Hematopoietic multipotent progenitor cell treated with erythropoietin and hydrocortisone succinate and interleukin-3 and kit ligand, for 17 days (in vitro differentiated cells): ENCODE data around the gene PTPRQ.

Experiments used
- DNase-seq: peaks from one replicate; pipeline ENCODE4 v3.0.0-alpha.2; 2015; ENCODE audit warnings: low spot score

PTPRQ gene

GRCh38 chr12:80702889-80703805 lies 259.1 kb downstream of the PTPRQ start:
- DNase-seq = no peak

GRCh38 chr12:80704420-80704819 lies 260.4 kb downstream of the PTPRQ start:
- DNase-seq = no peak

- no peak for DNase-seq
These were observed 263.2 kb downstream of the PTPRQ start, which contains the start of gene MYF6 for GRCh38 chr12:80707126-80707829. TSS of gene MYF6 (plus strand) at chr12:80707634. CDS start at chr12:80707720, 86 bp downstream.

GRCh38 chr12:80707830-80708258 lies 263.8 kb downstream of the PTPRQ start:
- no peak for DNase-seq

- DNase-seq = no peak
These were observed 264.4 kb downstream of the PTPRQ start for GRCh38 chr12:80708259-80708974.

- DNase-seq = no peak
These were observed 264.9 kb downstream of the PTPRQ start for GRCh38 chr12:80708975-80709328.

- no peak for DNase-seq
These were observed 266.0 kb downstream of the PTPRQ start for GRCh38 chr12:80709811-80710726.

GRCh38 chr12:80710727-80711449 lies 266.9 kb downstream of the PTPRQ start:
- DNase-seq = no peak

- no peak for DNase-seq
These were observed 267.8 kb downstream of the PTPRQ start for GRCh38 chr12:80711866-80712265.

GRCh38 chr12:80712866-80713265 lies 268.8 kb downstream of the PTPRQ start:
- no peak for DNase-seq

GRCh38 chr12:80713419-80713818 lies 269.4 kb downstream of the PTPRQ start:
- DNase-seq = no peak

- DNase-seq = no peak
These were observed 270.0 kb downstream of the PTPRQ start for GRCh38 chr12:80714055-80714454.

- no peak for DNase-seq
These were observed 270.8 kb downstream of the PTPRQ start for GRCh38 chr12:80714846-80715245.

- DNase-seq = no peak
These were observed 271.7 kb downstream of the PTPRQ start for GRCh38 chr12:80715713-80716249.

- no peak for DNase-seq
These were observed 272.8 kb downstream of the PTPRQ start, which contains the start of gene MYF5 for GRCh38 chr12:80716696-80717469. TSS of gene MYF5 (plus strand) at chr12:80716912. CDS start at chr12:80717064, 152 bp downstream.

- no peak for DNase-seq
These were observed 273.8 kb downstream of the PTPRQ start for GRCh38 chr12:80717856-80718255.

- no peak for DNase-seq
These were observed 276.5 kb downstream of the PTPRQ start for GRCh38 chr12:80720516-80720915.

GRCh38 chr12:80721326-80721725 lies 277.3 kb downstream of the PTPRQ start:
- DNase-seq = no peak
